COLO668 (cell line): ENCODE results near the gene GSTM4.
"Not testable (repeated sequence)": the region's sequence is repeated elsewhere in the genome, so short reads cannot be mapped to it uniquely, and the experiment has no call there.

Source experiments
- DNase-seq: peaks from one replicate; lab custom pipeline; 2025; ENCODE audit not compliant: unreplicated experiment; lab: John Stamatoyannopoulos, UW

GSTM4 gene

GRCh38 chr1:109637446-109637845 lies 18.5 kb upstream of the GSTM4 start:
- no peak for DNase-seq

- no peak for DNase-seq
Measured at GRCh38 chr1:109639063-109639840, 16.6 kb upstream of the GSTM4 start.

GRCh38 chr1:109639841-109640184 lies 16.1 kb upstream of the GSTM4 start:
- no peak for DNase-seq

GRCh38 chr1:109640285-109640865 lies 15.5 kb upstream of the GSTM4 start:
- DNase-seq: peak; percentile 82

- no peak for DNase-seq
Measured at GRCh38 chr1:109641078-109641740, 14.7 kb upstream of the GSTM4 start.

- DNase-seq: no peak
Measured at GRCh38 chr1:109641861-109642260, 14.0 kb upstream of the GSTM4 start.

GRCh38 chr1:109642626-109643025 lies 13.3 kb upstream of the GSTM4 start:
- no peak for DNase-seq

GRCh38 chr1:109643385-109644230 lies 12.3 kb upstream of the GSTM4 start:
- peak; percentile 84 for DNase-seq

- DNase-seq: no peak
Measured at GRCh38 chr1:109644670-109645069, 11.2 kb upstream of the GSTM4 start.

GRCh38 chr1:109649491-109649914 lies 6.4 kb upstream of the GSTM4 start:
- DNase-seq: no peak

- no peak for DNase-seq
Measured at GRCh38 chr1:109650609-109651008, 5.3 kb upstream of the GSTM4 start.

- DNase-seq: no peak
Measured at GRCh38 chr1:109652402-109652801, 3.5 kb upstream of the GSTM4 start.

GRCh38 chr1:109653306-109653705 lies 2.6 kb upstream of the GSTM4 start:
- no peak for DNase-seq

GRCh38 chr1:109654519-109654918 lies 1.4 kb upstream of the GSTM4 start:
- DNase-seq: no peak

GRCh38 chr1:109657395-109657794 lies 1.5 kb downstream of the GSTM4 start:
- DNase-seq: no peak

- DNase-seq: no peak
Measured at GRCh38 chr1:109657970-109658369, 2.1 kb downstream of the GSTM4 start.

GRCh38 chr1:109658533-109659042 lies 2.7 kb downstream of the GSTM4 start:
- DNase-seq: no peak

GRCh38 chr1:109659145-109659544 lies 3.2 kb downstream of the GSTM4 start:
- DNase-seq: no peak

- peak; percentile 16 for DNase-seq
Measured at GRCh38 chr1:109659997-109660690, 4.2 kb downstream of the GSTM4 start.

- not testable (repeated sequence) for DNase-seq
Measured at GRCh38 chr1:109660691-109661026, 4.8 kb downstream of the GSTM4 start.

GRCh38 chr1:109661391-109661790 lies 5.5 kb downstream of the GSTM4 start:
- no peak for DNase-seq
